Raji (cell line): ENCODE data around the gene COG8.

Source experiments
- POLR2A ChIP-seq: IDR thresholded peaks from 2 replicates; pipeline ENCODE4 v1.6.1; 2011; ENCODE audit warnings: low read depth, low read length, control low read depth; ENCODE audit not compliant: insufficient read depth

Gene COG8

GRCh38 chr16:69339289-69340094, at the start of gene COG8, which contains the start of gene NIP7:
Gene COG8 (minus strand): TSS chr16:69339564. CDS start chr16:69339552, 12 bp downstream.
Gene NIP7 (plus strand): TSS chr16:69339772. CDS start chr16:69339830, 58 bp downstream.
- peak; percentile 96 for TF ChIP-seq POLR2A

GRCh38 chr16:69386596-69386995, 47.2 kb upstream of the COG8 start:
- no peak for TF ChIP-seq POLR2A

GRCh38 chr16:69384974-69385373, 45.6 kb upstream of the COG8 start:
- TF ChIP-seq POLR2A: 0 out of 2 replicates have a peak, but pooled peaks have one; percentile 19

- no peak for TF ChIP-seq POLR2A
Measured at GRCh38 chr16:69382421-69382820, 43.1 kb upstream of the COG8 start.

- TF ChIP-seq POLR2A: no peak
Measured at GRCh38 chr16:69381231-69381630, 41.9 kb upstream of the COG8 start.

- no peak for TF ChIP-seq POLR2A
Measured at GRCh38 chr16:69378760-69379159, 39.4 kb upstream of the COG8 start.

- no peak for TF ChIP-seq POLR2A
Measured at GRCh38 chr16:69378036-69378435, 38.7 kb upstream of the COG8 start.

GRCh38 chr16:69376393-69377059, 37.2 kb upstream of the COG8 start:
- no peak for TF ChIP-seq POLR2A

GRCh38 chr16:69373019-69373418, 33.7 kb upstream of the COG8 start:
- no peak for TF ChIP-seq POLR2A

- peak; percentile 40; the same call in 1 of the 2 replicates for TF ChIP-seq POLR2A
Measured at GRCh38 chr16:69371564-69371963, 32.2 kb upstream of the COG8 start.

- no peak for TF ChIP-seq POLR2A
Measured at GRCh38 chr16:69368866-69369265, 29.5 kb upstream of the COG8 start.

- TF ChIP-seq POLR2A: no peak
Measured at GRCh38 chr16:69367980-69368379, 28.6 kb upstream of the COG8 start.

- TF ChIP-seq POLR2A: no peak
Measured at GRCh38 chr16:69366431-69366830, 27.1 kb upstream of the COG8 start.

GRCh38 chr16:69365901-69366300, 26.5 kb upstream of the COG8 start:
- TF ChIP-seq POLR2A: no peak

GRCh38 chr16:69364088-69364487, 24.7 kb upstream of the COG8 start:
- no peak for TF ChIP-seq POLR2A

GRCh38 chr16:69363281-69363717, 23.9 kb upstream of the COG8 start:
- TF ChIP-seq POLR2A: no peak
